Tracheal epithelial cell (primary cell): Measurements from ENCODE around the gene TGM2. TPM values are rescaled to one million over a fixed set of nuclear protein-coding genes. Genes with fewer than 3 reads are reported as not detected.

Experiments
- total RNA-seq: library from RNA; depleted of rRNA; stranded (reverse); fragments of >200 nt; gene quantifications from 2 replicates; pipeline ENCODE4 v1.2.1, GENCODE V29; 2014

TGM2 gene
- total RNA-seq = 2.6 and 67.5 TPM in 2 replicates

GRCh38 chr20:38165089-38165965 is at the start of gene TGM2:
Gene TGM2, minus strand, starts transcription at chr20:38165270. Its CDS starts 72 bp downstream, at chr20:38165198.

Other genes with a start within 250 kb of the TGM2 start
- gene TTI1, start 131.8 kb downstream of the TGM2 start, total RNA-seq = 14.9 and 21.3 TPM in 2 replicates
- 16.4 and 22.8 TPM in 2 replicates for gene RPRD1B, start 131.5 kb downstream of the TGM2 start, total RNA-seq
- 0.21 and 0.24 TPM in 2 replicates for gene KIAA1755, start 95.5 kb upstream of the TGM2 start, total RNA-seq
- gene BPI, start 138.9 kb upstream of the TGM2 start, total RNA-seq = not detected in 2 replicates
- gene LBP, start 181.2 kb upstream of the TGM2 start, total RNA-seq = not detected in 2 replicates